GM23338 (cell line): ENCODE data around the gene CUX1. TPM values are rescaled to one million over a fixed set of nuclear protein-coding genes. Genes with fewer than 3 reads are reported as not detected.

Experiments used
- ATAC-seq: fragments of 200-7000 bp; cut with Tn5 transposase; 3 replicates; pipeline ENCODE4 v1.9.1; 2020
- DNase-seq: peaks from one replicate; pipeline ENCODE4 v3.0.0-alpha.2; 2015; ENCODE audit warnings: low spot score
- H2AFZ ChIP-seq: fragments of 200-600 bp; sonication (generic); 2 replicates; pipeline ENCODE4 v1.8.0; 2016; ENCODE audit warnings: antibody characterized with exemption, mild to moderate bottlenecking, moderate library complexity
- H3F3A ChIP-seq: fragments of 200-600 bp; sonication (generic); replicated peaks from 2 replicates; pipeline ENCODE4 v1.8.0; 2017; ENCODE audit warnings: antibody characterized with exemption, mixed run types, low read depth
- H3K27ac ChIP-seq: fragments of 200-600 bp; sonication (generic); 2 replicates; pipeline ENCODE4 v1.6.1; 2016; ENCODE audit warnings: low read depth
- H3K27me3 ChIP-seq: fragments of 200-600 bp; sonication (generic); 2 replicates; pipeline ENCODE4 v1.8.0; 2016; ENCODE audit warnings: mild to moderate bottlenecking, mixed run types, moderate library complexity; ENCODE audit not compliant: insufficient read depth
- H3K36me3 ChIP-seq: fragments of 200-600 bp; sonication (generic); 2 replicates; pipeline ENCODE4 v1.8.0; 2016; ENCODE audit warnings: mild to moderate bottlenecking; ENCODE audit not compliant: insufficient read depth
- H3K4me1 ChIP-seq: fragments of 200-600 bp; sonication (generic); 2 replicates; pipeline ENCODE4 v1.8.0; 2016; ENCODE audit warnings: mild to moderate bottlenecking, moderate library complexity; ENCODE audit not compliant: insufficient read depth
- H3K4me2 ChIP-seq: fragments of 200-600 bp; sonication (generic); 2 replicates; pipeline ENCODE4 v1.7.1; 2017; ENCODE audit warnings: mixed run types
- H3K4me3 ChIP-seq: fragments of 200-600 bp; sonication (generic); 2 replicates; pipeline ENCODE4 v1.6.1; 2016; ENCODE audit warnings: mixed run types
- H3K79me2 ChIP-seq: fragments of 200-600 bp; sonication (generic); replicated peaks from 2 replicates; pipeline ENCODE4 v1.8.0; 2017; ENCODE audit warnings: mild to moderate bottlenecking; ENCODE audit not compliant: insufficient read depth
- H3K9me2 ChIP-seq: fragments of 200-600 bp; sonication (generic); 2 replicates; pipeline ENCODE4 v1.8.0; 2017; ENCODE audit not compliant: insufficient read depth
- H4K20me1 ChIP-seq: fragments of 200-600 bp; sonication (generic); replicated peaks from 2 replicates; pipeline ENCODE4 v1.8.0; 2017; ENCODE audit warnings: mild to moderate bottlenecking; ENCODE audit not compliant: insufficient read depth
- H3K27ac Mint-ChIP-seq: 2 replicates; pipeline ENCODE4 v1.8.0; 2020; ENCODE audit warnings: inconsistent platforms, mild to moderate bottlenecking, moderate library complexity, mixed read lengths
- H3K27me3 Mint-ChIP-seq: 3 replicates; pipeline ENCODE4 v1.8.0; 2022; ENCODE audit warnings: low read depth, mild to moderate bottlenecking, moderate library complexity, mixed read lengths, inconsistent platforms; ENCODE audit not compliant: insufficient read depth, poor library complexity
- H3K36me3 Mint-ChIP-seq: 3 replicates; pipeline ENCODE4 v1.8.0; 2021; ENCODE audit warnings: low read depth, mild to moderate bottlenecking, inconsistent platforms, moderate library complexity, mixed read lengths
- H3K4me1 Mint-ChIP-seq: 3 replicates; pipeline ENCODE4 v1.8.0; 2020; ENCODE audit warnings: mild to moderate bottlenecking, inconsistent platforms, mixed read lengths
- H3K4me3 Mint-ChIP-seq: 3 replicates; pipeline ENCODE4 v1.8.0; 2021; ENCODE audit warnings: moderate library complexity, mild to moderate bottlenecking, inconsistent platforms, mixed read lengths
- H3K9me3 Mint-ChIP-seq: 3 replicates; pipeline ENCODE4 v1.8.0; 2020; ENCODE audit warnings: moderate library complexity, mild to moderate bottlenecking, inconsistent platforms, mixed read lengths
- CREB1 ChIP-seq: fragments of 250-450 bp; sonication (Bioruptor Pico); IDR thresholded peaks from 2 replicates; pipeline ENCODE4 v1.5.0; 2020; ENCODE audit warnings: low read depth, mild to moderate bottlenecking, moderate library complexity
- CTCF ChIP-seq, 2 experiments: fragments of 200-600 bp in 1 of 2; sonication (generic) in 1 of 2; conservative IDR thresholded peaks; 2 replicates each; pipeline versions ENCODE4 v1.5.1 to v1.6.1; 2016 to 2017; ENCODE audit warnings: antibody characterized with exemption in 2 of 2, low read depth in 2 of 2, mild to moderate bottlenecking in 2 of 2, moderate library complexity in 1 of 2
- ETS1 ChIP-seq: IDR thresholded peaks from 2 replicates; pipeline ENCODE4 v1.6.1; 2016; ENCODE audit warnings: antibody characterized with exemption
- EZH2 ChIP-seq: fragments of 200-600 bp; sonication (generic); IDR thresholded peaks from one replicate; pipeline ENCODE4 v1.8.0; 2017; ENCODE audit warnings: antibody characterized with exemption, mild to moderate bottlenecking, low read depth; ENCODE audit not compliant: unreplicated experiment
- EZH2phosphoT487 ChIP-seq: fragments of 200-600 bp; sonication (generic); IDR thresholded peaks from one replicate; pipeline ENCODE4 v1.8.1; 2018; ENCODE audit warnings: antibody characterized with exemption; ENCODE audit not compliant: unreplicated experiment
- JUNB ChIP-seq: IDR thresholded peaks from one replicate; pipeline ENCODE4 v1.6.1; 2016; ENCODE audit warnings: antibody characterized with exemption; ENCODE audit not compliant: unreplicated experiment
- NANOG ChIP-seq: IDR thresholded peaks from 2 replicates; pipeline ENCODE4 v1.6.1; 2016; ENCODE audit warnings: antibody characterized with exemption, borderline replicate concordance
- POLR2AphosphoS5 ChIP-seq: IDR thresholded peaks from 2 replicates; pipeline ENCODE4 v1.6.1; 2016; ENCODE audit warnings: antibody characterized with exemption, low read depth
- REST ChIP-seq: IDR thresholded peaks from one replicate; pipeline ENCODE4 v1.6.1; 2018; ENCODE audit warnings: antibody characterized with exemption; ENCODE audit not compliant: unreplicated experiment
- STAT1 ChIP-seq: IDR thresholded peaks from one replicate; pipeline ENCODE4 v1.6.1; 2016; ENCODE audit warnings: antibody characterized with exemption; ENCODE audit not compliant: unreplicated experiment
- ZNF331 ChIP-seq: fragments of 250-450 bp; sonication (Bioruptor Pico); IDR thresholded peaks from 2 replicates; pipeline ENCODE4 v1.5.0; 2020; ENCODE audit warnings: low read depth, mild to moderate bottlenecking, moderate library complexity
- ZNF462 ChIP-seq: fragments of 250-450 bp; sonication (Bioruptor Pico); IDR thresholded peaks from 2 replicates; pipeline ENCODE4 v1.5.0; 2020; ENCODE audit warnings: mild to moderate bottlenecking, moderate library complexity
- polyA plus RNA-seq: library from polyadenylated mRNA; unstranded; fragments of >200 nt; fragmentation: Nextera tagmentation; extraction: Ambion mirVana; gene quantifications from 2 replicates; pipeline ENCODE4 v1.2.1, GENCODE V29; 2016
- total RNA-seq: library from RNA; depleted of rRNA; stranded (reverse); fragments of >200 nt; shearing (Covaris generic); gene quantifications from 2 replicates; pipeline ENCODE4 v1.2.3, GENCODE V29; 2014

CUX1 gene
- total and polyA plus RNA-seq, 2 experiments from 2014 or later, result 49.9 to 64.0 TPM

GRCh38 chr7:102066476-102066875 lies 249.1 kb downstream of the CUX1 start (continued):
- TF ChIP-seq ZNF462 (CRISPR knock-in tag), result no peak
- no peak for TF ChIP-seq STAT1
- no peak for TF ChIP-seq CREB1 (CRISPR knock-in tag)
- TF ChIP-seq CTCF (conservative IDR thresholded peaks at IDR 0.05; ENCODE audit: low read depth in 2 of 2), result no peak
- no peak for TF ChIP-seq JUNB

GRCh38 chr7:102068846-102069245 lies 251.4 kb downstream of the CUX1 start:
- peaks cover 5% of the 10 kb centered on the region; the same call in 2 of the 3 replicates for H3K9me3 Mint-ChIP-seq
- Histone ChIP-seq H3K79me2 (peaks cover 11% of the 10 kb centered on the region), H4K20me1 (no peaks in the 10 kb centered on the region; the same call in none of the 2 replicates), H3K4me2 (no peak overlapping the region), H3F3A (no peaks in the 10 kb centered on the region), H2AFZ (no peak overlapping the region), H3K27me3 (no peaks in the 10 kb centered on the region), H3K4me1 (peaks cover 8% of the 10 kb centered on the region; the same call in 1 of the 2 replicates), H3K36me3 (no peaks in the 10 kb centered on the region; the same call in 1 of the 2 replicates), H3K27ac (peak overlapping the region; percentile 67; the same call in 1 of the 2 replicates), H3K9me2 (no peaks in the 10 kb centered on the region), H3K4me3 (no peak overlapping the region)
- no peak for DNase-seq
- peaks cover 30% of the 10 kb centered on the region for H3K4me1 Mint-ChIP-seq
- peak overlapping the region; percentile 40; the same call in 1 of the 2 replicates for H3K27ac Mint-ChIP-seq
- no peak overlapping the region for H3K4me3 Mint-ChIP-seq
- peaks cover 11% of the 10 kb centered on the region for H3K27me3 Mint-ChIP-seq
- peaks cover 44% of the 10 kb centered on the region for H3K36me3 Mint-ChIP-seq
- ATAC-seq, result no peak
- TF ChIP-seq REST (no peak), ZNF331 (CRISPR knock-in tag) (no peak), EZH2 (no peak), JUNB (no peak), CREB1 (CRISPR knock-in tag) (no peak), STAT1 (no peak), EZH2phosphoT487 (no peak), ETS1 (no peak), POLR2AphosphoS5 (no peak), NANOG (no peak)
